GM12801 (cell line): ENCODE measurements around the gene C22orf23.

Experiments used
- TF ChIP-seq, protein P1 (sequence below): IDR thresholded peaks from one replicate; pipeline ENCODE4 v1.5.1; 2011; ENCODE audit warnings: control low read depth; ENCODE audit not compliant: insufficient read length; ENCODE audit errors: extremely low read depth

Gene C22orf23

DNA sequence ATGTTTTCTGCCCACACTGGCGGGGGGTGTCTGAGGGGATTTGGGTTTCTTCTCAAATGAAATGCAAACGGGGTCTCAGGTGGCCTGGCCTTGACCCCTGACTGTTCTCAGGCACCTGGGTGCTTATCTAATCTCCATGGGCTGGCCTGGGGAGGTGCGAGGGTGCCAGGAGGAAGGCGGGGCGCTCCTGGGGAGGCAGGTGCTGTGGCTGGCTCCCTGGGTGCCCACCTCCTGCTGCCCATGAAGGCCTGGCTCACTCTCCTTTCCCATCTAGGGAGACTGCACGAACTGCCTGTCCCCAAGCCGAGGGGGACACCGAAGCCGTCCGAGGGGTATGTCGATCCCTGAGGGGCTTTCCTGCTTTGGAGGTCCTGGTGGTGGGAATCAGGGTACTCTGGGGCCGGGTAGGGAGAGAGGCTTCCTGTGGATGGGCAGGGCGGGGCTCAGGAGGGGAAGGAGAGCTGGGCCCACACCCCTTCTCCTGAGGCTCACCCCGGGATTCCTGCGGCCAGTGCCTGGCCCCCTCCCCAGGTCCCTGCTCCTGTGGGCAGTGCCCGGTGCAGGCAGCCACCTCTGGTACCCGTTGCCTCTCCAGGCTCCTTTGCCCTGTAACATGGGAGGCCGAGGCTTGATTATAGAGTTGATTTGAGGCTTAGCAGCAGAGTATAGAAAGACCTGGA is 28.9 kb downstream of the C22orf23 start:
- TF ChIP-seq, protein P1, sequence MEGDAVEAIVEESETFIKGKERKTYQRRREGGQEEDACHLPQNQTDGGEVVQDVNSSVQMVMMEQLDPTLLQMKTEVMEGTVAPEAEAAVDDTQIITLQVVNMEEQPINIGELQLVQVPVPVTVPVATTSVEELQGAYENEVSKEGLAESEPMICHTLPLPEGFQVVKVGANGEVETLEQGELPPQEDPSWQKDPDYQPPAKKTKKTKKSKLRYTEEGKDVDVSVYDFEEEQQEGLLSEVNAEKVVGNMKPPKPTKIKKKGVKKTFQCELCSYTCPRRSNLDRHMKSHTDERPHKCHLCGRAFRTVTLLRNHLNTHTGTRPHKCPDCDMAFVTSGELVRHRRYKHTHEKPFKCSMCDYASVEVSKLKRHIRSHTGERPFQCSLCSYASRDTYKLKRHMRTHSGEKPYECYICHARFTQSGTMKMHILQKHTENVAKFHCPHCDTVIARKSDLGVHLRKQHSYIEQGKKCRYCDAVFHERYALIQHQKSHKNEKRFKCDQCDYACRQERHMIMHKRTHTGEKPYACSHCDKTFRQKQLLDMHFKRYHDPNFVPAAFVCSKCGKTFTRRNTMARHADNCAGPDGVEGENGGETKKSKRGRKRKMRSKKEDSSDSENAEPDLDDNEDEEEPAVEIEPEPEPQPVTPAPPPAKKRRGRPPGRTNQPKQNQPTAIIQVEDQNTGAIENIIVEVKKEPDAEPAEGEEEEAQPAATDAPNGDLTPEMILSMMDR = no peak

DNA sequence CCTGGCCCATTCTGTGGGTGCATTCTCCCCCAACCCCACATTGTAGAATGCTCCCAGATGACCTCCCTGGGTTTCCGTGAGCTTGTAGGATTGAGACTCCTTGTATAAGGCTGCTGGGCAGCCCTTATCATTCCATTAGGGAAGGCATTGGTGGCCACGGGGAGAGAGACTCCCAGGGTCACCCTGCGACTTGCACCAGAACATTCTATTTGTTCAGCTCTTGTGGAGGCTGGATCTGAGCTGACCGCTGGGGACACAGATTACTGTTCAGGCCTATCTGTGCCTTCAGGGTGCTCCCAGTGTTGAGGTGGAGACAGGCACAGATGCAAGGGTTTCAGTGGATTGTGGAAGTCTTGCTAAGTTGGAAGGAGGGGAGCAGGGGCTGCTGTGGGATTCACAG is 29.5 kb downstream of the C22orf23 start:
- TF ChIP-seq, protein P1 = no peak

DNA sequence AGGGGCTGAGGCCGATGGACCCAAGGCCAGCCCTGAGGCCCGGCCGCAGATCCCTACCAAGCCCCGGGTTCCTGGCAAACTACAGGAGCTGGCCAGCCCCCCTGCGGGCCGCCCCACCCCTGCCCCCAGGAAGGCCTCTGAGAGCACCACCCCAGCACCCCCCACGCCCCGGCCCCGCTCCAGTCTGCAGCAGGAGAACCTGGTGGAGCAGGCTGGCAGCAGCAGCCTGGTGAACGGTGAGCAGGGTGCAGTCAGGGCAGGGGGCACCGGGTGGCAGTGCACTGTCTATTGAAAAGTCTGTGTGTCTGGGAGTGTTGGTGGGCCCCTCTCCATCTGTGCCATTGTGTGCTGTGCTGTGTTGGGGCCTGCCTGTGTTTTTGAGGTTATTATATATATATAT is 31.2 kb downstream of the C22orf23 start:
- TF ChIP-seq, protein P1 = no peak

DNA sequence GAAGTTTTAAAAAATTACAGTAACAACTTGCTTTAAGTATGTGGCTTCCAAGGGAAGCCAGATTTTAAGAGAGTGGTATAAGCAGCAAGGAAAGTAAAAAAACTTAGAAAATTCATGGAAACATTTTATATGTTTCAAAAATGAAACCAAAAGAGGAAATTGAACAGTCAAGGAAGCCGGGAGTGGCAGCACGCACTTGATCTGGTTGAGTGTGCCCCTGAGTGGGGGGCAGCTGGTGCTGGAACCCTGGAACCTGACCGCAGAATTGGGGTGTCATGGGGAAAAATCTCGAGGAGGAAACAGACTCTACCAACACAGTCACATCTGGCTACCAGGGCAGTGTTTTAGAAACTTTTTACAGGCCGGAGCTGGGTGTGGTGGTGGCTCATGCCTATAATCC is 33.3 kb downstream of the C22orf23 start:
- TF ChIP-seq, protein P1 = no peak

DNA sequence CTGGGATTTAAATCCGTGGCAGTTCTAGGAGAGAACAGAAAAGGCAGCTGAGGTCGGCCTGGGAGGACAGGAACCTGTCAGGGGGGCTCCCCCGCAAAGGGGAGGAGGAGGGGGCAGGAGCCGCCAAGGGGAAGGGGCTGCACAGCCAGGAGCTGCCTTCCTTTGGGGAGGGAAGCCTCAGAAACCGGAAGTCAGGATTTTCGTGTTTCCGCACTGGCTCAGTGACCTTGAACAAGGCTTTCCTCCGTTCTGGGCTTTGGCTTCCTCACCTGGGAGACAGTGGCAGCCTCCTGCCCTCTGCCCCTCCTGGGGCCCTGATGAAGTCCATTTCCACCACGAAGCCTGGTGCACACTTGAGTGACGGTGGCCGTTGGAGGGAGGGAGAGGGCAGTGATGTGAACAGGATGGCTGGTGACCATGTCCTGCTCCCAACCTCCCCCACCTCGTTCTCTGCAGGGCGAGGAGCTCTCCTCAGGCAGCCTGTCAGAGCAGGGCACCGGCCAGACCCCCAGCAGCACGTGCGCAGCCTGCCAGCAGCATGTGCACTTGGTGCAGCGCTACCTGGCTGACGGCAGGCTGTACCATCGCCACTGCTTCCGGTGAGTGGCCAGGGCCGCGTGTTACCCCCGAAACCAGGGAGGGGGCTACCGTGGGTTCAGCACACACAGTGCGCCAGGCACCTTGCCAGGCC is 34.7 kb downstream of the C22orf23 start:
- TF ChIP-seq, protein P1 = no peak

DNA sequence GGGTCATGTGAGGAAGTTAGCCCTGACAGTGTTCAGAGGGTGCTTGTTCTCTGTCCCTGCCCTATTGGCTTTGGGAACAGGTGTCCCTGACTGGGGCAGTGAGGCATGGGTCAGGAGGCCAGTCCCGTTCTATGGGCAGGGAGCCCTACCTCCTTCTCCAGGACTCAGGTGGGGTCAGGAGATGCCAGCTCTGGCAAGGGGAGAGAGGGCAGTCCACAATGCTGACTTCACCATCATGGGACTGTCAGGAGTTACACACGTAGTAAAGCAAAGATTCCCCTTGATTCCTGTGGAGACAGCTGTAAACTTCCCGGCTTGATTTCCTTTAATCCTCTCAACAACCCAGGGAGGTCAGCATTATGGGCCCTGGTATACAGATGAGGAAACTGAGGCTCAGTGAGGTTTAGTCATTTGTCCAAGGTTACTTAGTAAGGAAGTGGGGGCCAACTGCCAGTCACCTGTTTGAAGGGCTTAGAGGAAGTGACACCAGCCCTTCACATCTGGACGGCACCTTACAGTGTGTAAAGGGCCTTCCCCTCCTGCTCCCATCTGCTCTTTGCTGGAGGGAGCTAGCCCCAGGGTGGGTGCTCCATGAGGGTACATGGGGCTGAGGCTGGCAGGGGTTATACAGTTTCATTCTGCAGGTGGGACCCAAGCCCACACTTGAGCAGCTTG is 35.4 kb downstream of the C22orf23 start:
- TF ChIP-seq, protein P1 = no peak

DNA sequence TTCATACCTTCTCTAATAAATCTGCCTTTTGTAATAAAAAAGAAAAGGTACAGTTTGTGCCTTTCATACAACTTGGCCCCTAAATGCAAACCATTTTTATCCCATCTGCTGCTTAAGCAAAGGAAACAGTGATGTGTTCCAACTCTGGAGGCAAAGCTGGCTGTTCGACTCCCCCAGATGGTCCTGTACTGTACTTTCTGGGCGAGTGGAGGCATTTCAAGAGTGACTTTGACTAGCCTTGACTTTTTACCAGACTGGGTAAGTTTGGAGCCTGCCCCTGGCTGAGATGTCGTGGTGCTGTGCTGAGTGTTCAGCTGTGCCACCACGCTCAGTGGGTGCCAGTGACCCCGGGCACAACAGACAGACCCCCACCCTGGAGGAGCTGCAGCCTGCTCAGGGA is 37.1 kb downstream of the C22orf23 start:
- TF ChIP-seq, protein P1 = no peak
